SU-DHL-6 (cell line): Measurements from ENCODE around the gene CYLD.

Source experiments
- H2AFZ ChIP-seq: fragments of 200-600 bp; sonication (generic); 2 replicates; pipeline ENCODE4 v1.6.1; 2014; ENCODE audit warnings: low read depth, mild to moderate bottlenecking, moderate library complexity, mixed read lengths, antibody characterized with exemption, low read length; ENCODE audit not compliant: severe bottlenecking
- H3F3A ChIP-seq: fragments of 200-600 bp; shearing (Covaris generic); 2 replicates; pipeline ENCODE4 v1.6.0; 2016; ENCODE audit warnings: antibody characterized with exemption, mild to moderate bottlenecking; ENCODE audit not compliant: insufficient read depth
- H3K27ac ChIP-seq: fragments of 200-600 bp; sonication (generic); 2 replicates; pipeline ENCODE4 v1.5.1; 2016; ENCODE audit warnings: low read depth, mild to moderate bottlenecking, low read length, moderate library complexity, mixed read lengths
- H3K27me3 ChIP-seq: fragments of 200-600 bp; sonication (generic), shearing (Covaris generic); 2 replicates; pipeline ENCODE4 v1.6.0; 2014; ENCODE audit warnings: mild to moderate bottlenecking, low read length
- H3K36me3 ChIP-seq: fragments of 200-600 bp; sonication (generic); 2 replicates; pipeline ENCODE4 v1.6.1; 2014; ENCODE audit warnings: mild to moderate bottlenecking, low read length, mixed read lengths
- H3K4me2 ChIP-seq: fragments of 300-600, 200-600 bp; shearing (Covaris generic), sonication (generic); 2 replicates; pipeline ENCODE4 v1.6.0; 2014; ENCODE audit warnings: low read length, low read depth, mild to moderate bottlenecking; ENCODE audit not compliant: poor library complexity, severe bottlenecking
- H3K4me3 ChIP-seq: fragments of 200-600 bp; sonication (generic); 2 replicates; pipeline ENCODE4 v1.5.1; 2014; ENCODE audit warnings: antibody characterized with exemption, low read length, mild to moderate bottlenecking, mixed read lengths; ENCODE audit not compliant: insufficient read depth, poor library complexity, severe bottlenecking
- H3K79me2 ChIP-seq: fragments of 200-600 bp; sonication (generic); 2 replicates; pipeline ENCODE4 v1.6.1; 2014; ENCODE audit warnings: mild to moderate bottlenecking, low read length, moderate library complexity; ENCODE audit not compliant: insufficient read depth
- H3K9ac ChIP-seq: fragments of 200-600 bp; sonication (generic); 2 replicates; pipeline ENCODE4 v1.7.0; 2014; ENCODE audit warnings: mild to moderate bottlenecking, low read length
- H3K9me2 ChIP-seq: fragments of 200-600 bp; sonication (generic); replicated peaks from 2 replicates; pipeline ENCODE4 v1.6.1; 2014; ENCODE audit warnings: low read length; ENCODE audit not compliant: insufficient read depth
- H3K9me3 ChIP-seq: fragments of 200-600 bp; sonication (generic); 2 replicates; pipeline ENCODE4 v1.6.1; 2014; ENCODE audit warnings: low read length, mixed read lengths; ENCODE audit not compliant: insufficient read depth
- H4K20me1 ChIP-seq: fragments of 200-600 bp; sonication (generic); 2 replicates; pipeline ENCODE4 v1.6.1; 2014; ENCODE audit warnings: low read depth, mild to moderate bottlenecking, antibody characterized with exemption, low read length, moderate library complexity, mixed read lengths
- EZH2phosphoT487 ChIP-seq: fragments of 200-600 bp; sonication (generic), shearing (Covaris generic); conservative IDR thresholded peaks from 2 replicates; pipeline ENCODE4 v1.6.1; 2018; ENCODE audit warnings: mild to moderate bottlenecking, antibody characterized with exemption, low read length, moderate library complexity, mixed read lengths
- TF ChIP-seq, protein P1 (sequence below): fragments of 200-600 bp; sonication (generic); IDR thresholded peaks from one replicate; pipeline ENCODE4 v1.5.1; 2017; ENCODE audit warnings: antibody characterized with exemption, mild to moderate bottlenecking, low read length, moderate library complexity; ENCODE audit not compliant: insufficient read depth, poor library complexity, severe bottlenecking

Gene CYLD

DNA sequence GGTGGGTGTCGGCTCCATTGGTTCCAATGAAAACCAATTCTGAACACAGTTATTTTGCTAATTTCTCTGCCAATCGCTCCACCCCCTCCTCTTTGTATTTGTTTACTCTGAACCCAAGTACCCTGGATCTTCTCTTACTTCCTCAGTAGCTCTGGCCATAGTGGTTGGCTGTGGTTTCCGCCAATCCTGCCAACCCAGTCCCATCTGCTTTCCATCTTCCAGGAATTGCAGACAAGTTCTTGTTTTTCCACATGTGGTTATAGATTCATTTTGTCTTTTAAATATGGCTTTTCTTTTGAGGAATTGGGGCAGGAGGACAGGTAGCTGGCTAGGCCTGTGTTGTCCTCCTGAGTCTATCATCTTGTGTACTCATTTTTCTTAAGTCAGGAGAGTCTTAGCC is 92.0 kb downstream of the CYLD start:
- no peaks in the 10 kb centered on the region for H3K27me3 ChIP-seq
- H3K9ac ChIP-seq, result no peak overlapping the region
- H3F3A ChIP-seq, result no peaks in the 10 kb centered on the region
- H3K4me3 ChIP-seq, result no peak overlapping the region
- no peaks in the 10 kb centered on the region for H3K9me2 ChIP-seq
- H3K36me3 ChIP-seq, result no peaks in the 10 kb centered on the region
- no peaks in the 10 kb centered on the region for H3K9me3 ChIP-seq
- H4K20me1 ChIP-seq, result no peaks in the 10 kb centered on the region
- H2AFZ ChIP-seq, result no peak overlapping the region
- H3K4me2 ChIP-seq, result no peak overlapping the region
- no peaks in the 10 kb centered on the region for H3K79me2 ChIP-seq
- TF ChIP-seq, protein P1, sequence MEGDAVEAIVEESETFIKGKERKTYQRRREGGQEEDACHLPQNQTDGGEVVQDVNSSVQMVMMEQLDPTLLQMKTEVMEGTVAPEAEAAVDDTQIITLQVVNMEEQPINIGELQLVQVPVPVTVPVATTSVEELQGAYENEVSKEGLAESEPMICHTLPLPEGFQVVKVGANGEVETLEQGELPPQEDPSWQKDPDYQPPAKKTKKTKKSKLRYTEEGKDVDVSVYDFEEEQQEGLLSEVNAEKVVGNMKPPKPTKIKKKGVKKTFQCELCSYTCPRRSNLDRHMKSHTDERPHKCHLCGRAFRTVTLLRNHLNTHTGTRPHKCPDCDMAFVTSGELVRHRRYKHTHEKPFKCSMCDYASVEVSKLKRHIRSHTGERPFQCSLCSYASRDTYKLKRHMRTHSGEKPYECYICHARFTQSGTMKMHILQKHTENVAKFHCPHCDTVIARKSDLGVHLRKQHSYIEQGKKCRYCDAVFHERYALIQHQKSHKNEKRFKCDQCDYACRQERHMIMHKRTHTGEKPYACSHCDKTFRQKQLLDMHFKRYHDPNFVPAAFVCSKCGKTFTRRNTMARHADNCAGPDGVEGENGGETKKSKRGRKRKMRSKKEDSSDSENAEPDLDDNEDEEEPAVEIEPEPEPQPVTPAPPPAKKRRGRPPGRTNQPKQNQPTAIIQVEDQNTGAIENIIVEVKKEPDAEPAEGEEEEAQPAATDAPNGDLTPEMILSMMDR, result no peak
- no peak for TF ChIP-seq EZH2phosphoT487
- no peak overlapping the region for H3K27ac ChIP-seq

DNA sequence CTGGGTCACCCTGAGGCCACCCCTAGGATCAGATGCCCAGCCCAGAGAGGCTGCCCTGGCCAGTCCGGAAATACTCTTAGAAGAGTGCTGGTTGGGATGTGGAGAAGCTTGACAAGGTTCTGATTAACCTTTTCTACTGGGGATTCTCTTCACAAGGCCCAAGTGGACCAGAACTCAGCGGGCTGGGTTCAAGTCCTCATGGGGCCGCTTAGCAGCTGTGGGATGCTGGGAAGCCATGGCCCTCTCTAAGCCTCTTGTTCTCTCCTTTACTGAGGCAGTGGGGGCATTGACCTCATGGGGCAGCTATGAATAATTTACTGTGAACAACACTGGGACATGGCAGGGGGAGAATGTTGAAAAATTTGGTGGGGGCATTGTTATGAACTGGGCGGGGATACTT is 92.8 kb downstream of the CYLD start:
- no peaks in the 10 kb centered on the region for H3K9me3 ChIP-seq
- H3K27ac ChIP-seq, result no peak overlapping the region
- H3K4me3 ChIP-seq, result no peak overlapping the region
- no peaks in the 10 kb centered on the region for H3K36me3 ChIP-seq
- no peak overlapping the region for H3K9ac ChIP-seq
- H3K4me2 ChIP-seq, result no peak overlapping the region
- H3K9me2 ChIP-seq, result no peaks in the 10 kb centered on the region
- H3F3A ChIP-seq, result no peaks in the 10 kb centered on the region
- H3K79me2 ChIP-seq, result no peaks in the 10 kb centered on the region
- no peak for TF ChIP-seq EZH2phosphoT487
- TF ChIP-seq, protein P1, result no peak
- no peaks in the 10 kb centered on the region for H4K20me1 ChIP-seq
- no peak overlapping the region for H2AFZ ChIP-seq
- H3K27me3 ChIP-seq, result no peaks in the 10 kb centered on the region

DNA sequence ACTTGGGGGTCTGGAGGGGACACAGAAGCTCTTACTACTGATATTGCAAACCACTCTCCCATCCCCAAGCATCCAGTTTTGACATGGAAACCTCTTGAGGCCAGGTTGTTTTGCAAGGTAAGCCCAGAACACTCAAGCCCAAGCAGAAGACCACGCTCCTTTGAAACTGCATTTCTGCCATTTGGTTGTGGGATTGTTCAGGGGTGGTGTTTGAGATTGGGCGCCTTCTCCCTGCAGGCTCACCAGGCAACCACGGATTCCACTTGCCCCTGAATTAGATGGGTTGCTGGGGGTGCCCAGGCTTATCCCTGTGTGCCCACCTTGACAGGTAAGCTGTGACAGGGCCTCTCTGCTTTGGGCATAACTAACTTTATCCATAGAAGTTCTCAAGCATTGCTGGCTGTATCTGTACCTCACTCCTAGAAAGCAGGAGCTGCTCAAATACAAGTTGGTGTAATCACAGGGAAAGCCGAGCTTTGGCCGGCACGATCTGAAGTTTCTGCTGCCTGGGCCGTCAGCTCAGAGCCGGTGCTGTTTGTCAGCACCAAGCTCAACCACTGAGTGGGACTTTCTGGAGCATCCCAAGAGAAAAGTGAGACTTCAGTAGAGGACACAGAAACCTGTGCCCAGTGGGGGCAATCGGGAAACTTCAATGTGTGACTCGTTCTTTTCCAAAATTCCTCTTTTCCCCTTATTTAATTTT is 93.6 kb downstream of the CYLD start:
- H4K20me1 ChIP-seq, result no peaks in the 10 kb centered on the region

More for the DNA sequence above, 93.6 kb downstream of the CYLD start:
- no peaks in the 10 kb centered on the region for H3K9me3 ChIP-seq
- no peak overlapping the region for H3K27ac ChIP-seq
- TF ChIP-seq, protein P1, result no peak
- TF ChIP-seq EZH2phosphoT487, result no peak
- H3K4me3 ChIP-seq, result no peak overlapping the region
- H3K27me3 ChIP-seq, result no peaks in the 10 kb centered on the region
- no peak overlapping the region for H3K9ac ChIP-seq
- no peaks in the 10 kb centered on the region for H3K9me2 ChIP-seq
- H3K36me3 ChIP-seq, result no peaks in the 10 kb centered on the region
- H3K4me2 ChIP-seq, result no peak overlapping the region
- H3K79me2 ChIP-seq, result no peaks in the 10 kb centered on the region
- H2AFZ ChIP-seq, result no peak overlapping the region
- H3F3A ChIP-seq, result no peaks in the 10 kb centered on the region
